Endometrial microvascular endothelial cells (primary cell): Measurements from ENCODE around the gene ATXN2. TPM values are rescaled to one million over a fixed set of nuclear protein-coding genes. Genes with fewer than 3 reads are reported as not detected.
"Not testable (repeated sequence)": the region's sequence is repeated elsewhere in the genome, so short reads cannot be mapped to it uniquely, and the experiment has no call there.

Experiments used
- in situ Hi-C: cut with HindIII; loops from 2 replicates; pipeline ENCODE4 v1.10.0; 2017; ENCODE audit warnings: low sequenced_read_pairs, low pct_unique_long_range_greater_than_20kb; ENCODE audit errors: inconsistent ontology term
- total RNA-seq: library from RNA; depleted of rRNA; stranded (reverse); fragments of >200 nt; gene quantifications from one replicate; pipeline ENCODE4 v1.2.3, GENCODE V29; 2015; ENCODE audit errors: inconsistent ontology term

ATXN2 gene
- 22.0 TPM for total RNA-seq

GRCh38 chr12:111598637-111599452 is at the start of gene ATXN2:
Gene ATXN2, minus strand, starts transcription at chr12:111599315. Its CDS starts 281 bp downstream, at chr12:111599034.
- in situ Hi-C loops = loop anchor here (25.0 kb wide), 1 partner anchor 88 kb away; the partner anchor contains the start of genes ACAD10 and BRAP

DNA sequence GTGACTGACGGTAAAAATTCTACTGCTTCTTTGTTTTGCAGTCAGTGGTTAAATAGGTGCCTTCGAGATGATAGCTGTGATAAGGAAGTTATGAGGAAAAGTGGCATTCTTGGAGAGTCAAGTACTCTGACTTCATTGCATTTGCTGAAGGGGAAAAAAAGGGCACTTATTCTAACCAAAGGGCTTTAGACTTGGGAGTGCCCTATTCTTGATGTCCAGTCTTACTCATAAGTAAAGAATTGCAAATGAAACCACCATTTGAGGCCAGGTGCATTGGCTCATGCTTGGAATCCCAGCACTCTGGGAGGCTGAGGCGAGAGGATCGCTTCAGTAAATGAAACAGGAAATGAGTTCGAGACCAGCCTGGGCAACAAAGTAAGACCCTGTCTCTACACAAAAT is 46.3 kb upstream of the ATXN2 start:
- in situ Hi-C loops = no loop called here

GRCh38 chr12:111643427-111643826 is 44.3 kb upstream of the ATXN2 start:
- in situ Hi-C loops = no loop called here

DNA sequence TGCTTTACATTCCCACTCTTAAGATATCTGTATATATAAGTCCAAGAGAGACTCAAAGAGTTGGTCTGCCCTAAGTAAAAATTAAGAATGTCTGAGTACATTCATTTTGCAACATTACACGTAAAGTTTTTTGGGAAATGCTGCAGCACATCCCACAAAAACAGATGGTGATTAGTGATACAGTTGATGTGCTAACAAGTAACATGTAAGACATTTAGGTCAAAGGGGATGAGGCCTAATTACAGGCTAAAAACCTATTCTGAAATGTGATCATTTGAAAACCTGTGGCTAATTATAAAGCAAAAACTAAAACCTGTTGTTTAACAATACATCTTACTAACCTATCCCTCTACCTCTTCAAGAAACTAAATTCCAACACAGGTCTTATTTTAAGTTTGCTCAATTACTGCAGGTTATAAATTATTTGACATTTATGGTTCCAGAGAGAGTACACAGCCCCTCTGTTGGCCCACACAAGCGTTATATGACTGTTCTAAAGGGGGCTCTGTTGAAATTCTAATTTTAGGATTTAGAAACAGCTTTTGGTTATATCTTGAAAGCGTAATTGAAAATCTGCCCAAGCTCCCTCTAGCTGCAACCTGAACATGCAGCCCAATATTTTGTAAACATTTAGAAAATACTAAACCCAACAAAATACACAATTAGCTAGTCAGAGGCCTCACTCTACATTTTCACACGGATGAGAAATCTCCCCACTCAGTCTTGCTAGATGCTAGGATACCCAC is 43.7 kb upstream of the ATXN2 start:
- in situ Hi-C loops = no loop called here

- in situ Hi-C loops = no loop called here
Measured at GRCh38 chr12:111640506-111640905, 41.4 kb upstream of the ATXN2 start.

GRCh38 chr12:111638556-111638955 is 39.4 kb upstream of the ATXN2 start:
- in situ Hi-C loops = no loop called here

- in situ Hi-C loops = no loop called here
Measured at GRCh38 chr12:111636209-111636945, 37.3 kb upstream of the ATXN2 start.

GRCh38 chr12:111635524-111635923 is 36.4 kb upstream of the ATXN2 start:
- in situ Hi-C loops = no loop called here

GRCh38 chr12:111628505-111629260 is 29.6 kb upstream of the ATXN2 start:
- in situ Hi-C loops = no loop called here

GRCh38 chr12:111626230-111626629 is 27.1 kb upstream of the ATXN2 start:
- in situ Hi-C loops = no loop called here

DNA sequence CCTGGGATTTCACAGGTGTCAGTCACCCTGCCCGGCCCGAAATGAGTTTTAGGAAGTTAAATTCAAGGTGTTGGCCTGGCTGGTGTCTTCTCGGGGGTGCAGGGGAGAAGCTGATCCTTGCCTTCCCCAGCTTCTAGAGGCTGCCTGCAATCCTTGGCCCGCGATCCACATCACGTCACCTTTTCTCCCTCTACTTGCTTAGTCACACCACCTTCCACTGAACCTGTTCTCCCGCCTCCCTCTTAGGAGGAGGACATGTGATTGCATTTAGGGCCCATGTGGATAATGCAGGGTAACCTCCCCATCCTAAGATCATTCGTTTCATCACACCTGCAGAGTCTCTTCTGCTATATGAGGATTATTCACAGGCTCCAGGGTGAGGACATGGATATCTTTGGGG is 25.4 kb upstream of the ATXN2 start:
- in situ Hi-C loops = no loop called here

GRCh38 chr12:111617841-111618240 is 18.7 kb upstream of the ATXN2 start:
- in situ Hi-C loops = not testable (repeated sequence)

- in situ Hi-C loops = no loop called here
Measured at GRCh38 chr12:111616177-111616623, 17.1 kb upstream of the ATXN2 start.

DNA sequence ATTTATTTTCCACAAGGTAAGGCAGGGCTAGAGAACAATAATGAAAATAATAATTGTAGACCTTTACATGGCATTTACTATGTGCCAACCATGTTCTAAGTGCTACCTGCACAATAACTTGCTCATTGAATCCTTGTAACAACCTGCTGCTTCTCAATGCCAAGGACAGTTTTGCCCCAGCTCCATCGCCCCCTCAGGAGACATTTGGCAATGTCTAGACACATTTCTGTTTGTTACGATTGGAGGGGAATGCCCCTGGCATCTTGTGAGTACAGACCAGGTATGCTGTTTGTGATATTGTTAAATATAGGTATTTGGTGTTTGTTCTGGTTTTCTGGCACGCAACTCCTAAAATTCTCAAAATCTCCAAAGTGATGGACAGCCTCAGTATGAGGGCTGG is 8.1 kb upstream of the ATXN2 start:
- in situ Hi-C loops = no loop called here

DNA sequence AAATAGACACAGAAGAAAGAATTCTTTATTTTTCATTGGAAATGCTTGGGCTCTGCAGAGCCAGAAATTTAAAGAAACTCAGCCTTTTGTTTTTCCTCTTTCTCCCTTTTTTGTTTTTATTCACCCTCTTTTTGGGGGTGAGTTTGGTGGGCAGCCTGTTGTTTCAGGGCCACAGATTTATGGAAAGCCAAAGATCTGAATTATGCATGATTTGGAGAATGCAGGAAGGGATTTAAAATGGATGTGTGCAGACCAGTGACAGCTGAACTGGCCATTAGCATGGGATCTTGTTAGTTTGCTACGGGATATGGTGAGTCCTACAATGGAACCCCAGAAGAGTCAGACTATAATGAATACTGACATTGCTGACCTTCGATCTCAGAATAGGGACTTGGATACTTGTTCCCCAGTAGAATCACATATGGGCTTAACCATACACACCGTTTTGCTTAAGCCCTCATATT is 7.7 kb upstream of the ATXN2 start:
- in situ Hi-C loops = no loop called here

DNA sequence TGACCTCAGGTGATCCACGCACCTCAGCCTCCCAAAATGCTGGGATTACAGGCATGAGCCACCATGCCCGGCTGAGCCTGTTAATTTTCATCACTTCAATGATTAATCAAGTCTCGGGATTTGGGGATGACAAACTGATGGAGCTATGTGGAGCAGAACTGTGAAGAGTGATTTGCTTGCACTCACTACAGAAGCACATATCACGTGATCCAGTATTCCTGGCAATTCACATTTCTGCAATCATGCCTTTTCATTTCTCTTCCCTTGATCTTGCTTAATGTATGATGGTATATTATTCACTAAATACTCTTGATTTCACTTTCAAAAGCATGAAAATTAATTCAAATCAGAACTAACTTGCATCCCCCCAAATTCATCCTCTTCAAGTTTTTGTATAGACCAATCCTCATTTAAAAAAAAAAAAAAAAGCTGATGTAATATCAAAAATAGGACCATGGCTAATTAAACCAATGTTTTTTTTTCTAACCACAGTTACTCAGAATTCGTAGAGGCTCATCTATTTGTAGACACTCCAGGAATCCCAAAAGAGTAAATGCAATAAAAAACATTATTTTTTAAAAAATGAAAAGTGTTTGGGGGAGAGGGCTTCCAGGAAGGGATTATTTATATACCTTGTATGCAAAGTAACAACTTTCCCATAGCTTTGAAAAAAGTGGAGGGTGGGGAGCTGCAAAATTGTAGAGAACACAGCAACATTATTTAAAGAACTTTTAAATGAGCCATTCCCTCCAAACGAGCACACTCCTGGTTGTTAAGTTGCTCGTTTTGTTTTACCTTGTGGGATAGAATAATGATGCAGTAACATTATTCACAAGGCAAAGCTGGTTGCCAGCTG is 7.0 kb upstream of the ATXN2 start:
- in situ Hi-C loops = no loop called here

GRCh38 chr12:111602857-111603256 is 3.7 kb upstream of the ATXN2 start:
- in situ Hi-C loops = not testable (repeated sequence)

- in situ Hi-C loops = no loop called here
Measured at GRCh38 chr12:111602348-111602747, 3.2 kb upstream of the ATXN2 start.
